Fibroblast of gingiva (primary cell): Measurements from ENCODE around the gene POLD1.
"Not testable (repeated sequence)": the region's sequence is repeated elsewhere in the genome, so short reads cannot be mapped to it uniquely, and the experiment has no call there.

Experiments used
- DNase-seq: peaks from one replicate; pipeline ENCODE4 v3.0.0-alpha.2; 2011; ENCODE audit warnings: low read depth

The POLD1 gene

DNA sequence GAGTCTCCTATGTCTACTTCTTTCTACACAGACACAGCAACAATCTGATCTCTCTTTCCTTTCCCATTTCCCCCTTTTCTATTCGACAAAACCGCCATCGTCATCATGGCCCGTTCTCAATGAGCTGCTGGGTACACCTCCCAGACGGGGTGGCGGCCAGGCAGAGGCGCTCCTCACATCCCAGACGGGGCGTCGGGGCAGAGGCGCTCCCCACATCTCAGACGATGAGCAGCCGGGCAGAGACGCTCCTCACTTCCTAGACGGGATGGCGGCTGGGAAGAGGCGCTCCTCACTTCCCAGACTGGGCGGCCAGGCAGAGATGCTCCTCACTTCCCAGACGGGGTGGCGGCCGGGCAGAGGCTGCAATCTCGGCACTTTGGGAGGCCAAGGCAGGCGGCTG is 6.8 kb downstream of the POLD1 start:
- not testable (repeated sequence) for DNase-seq

GRCh38 chr19:50392759-50393158 is 8.6 kb downstream of the POLD1 start:
- DNase-seq: no peak

GRCh38 chr19:50393589-50393988 is 9.4 kb downstream of the POLD1 start:
- DNase-seq: no peak

DNA sequence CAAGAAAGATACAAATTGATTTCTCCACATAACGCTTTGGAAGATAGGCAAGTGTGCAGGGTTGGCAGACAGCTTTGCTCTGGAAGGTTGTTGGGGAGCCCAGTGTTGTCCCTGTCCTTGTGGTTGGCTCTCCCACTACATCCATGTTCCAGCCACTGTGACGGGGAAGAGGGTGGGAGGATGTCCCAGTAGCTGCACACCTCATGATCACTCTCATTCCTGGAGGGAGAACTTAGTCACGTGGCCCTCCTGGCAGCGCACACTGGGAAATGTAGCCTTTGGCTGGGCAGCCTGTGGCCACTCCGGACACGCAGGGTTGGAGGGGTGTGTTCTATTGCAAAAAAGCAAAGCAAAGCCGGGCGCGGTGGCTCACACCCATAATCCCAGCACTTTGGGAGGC is 9.9 kb downstream of the POLD1 start:
- no peak for DNase-seq

- DNase-seq: no peak
Observed at GRCh38 chr19:50398675-50399367, 14.7 kb downstream of the POLD1 start.

DNA sequence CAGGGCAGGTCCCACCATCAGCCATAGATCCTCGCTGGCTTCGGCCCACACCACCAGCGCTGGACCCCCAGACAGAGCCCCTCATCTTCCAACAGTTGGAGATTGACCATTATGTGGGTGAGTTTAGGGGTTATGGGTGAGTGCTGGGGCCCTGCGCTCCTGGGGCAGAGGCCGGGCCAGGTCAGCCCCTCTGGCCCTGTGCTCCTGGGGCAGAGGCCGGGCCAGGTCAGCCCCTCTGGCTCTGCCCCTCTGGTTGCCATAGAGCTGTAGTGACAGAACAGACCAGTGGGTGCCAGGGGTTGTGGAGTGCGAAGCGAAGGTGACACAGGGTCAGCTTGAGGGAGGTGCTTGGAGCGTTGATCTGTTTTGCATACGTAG is 15.2 kb downstream of the POLD1 start:
- DNase-seq: no peak

DNA sequence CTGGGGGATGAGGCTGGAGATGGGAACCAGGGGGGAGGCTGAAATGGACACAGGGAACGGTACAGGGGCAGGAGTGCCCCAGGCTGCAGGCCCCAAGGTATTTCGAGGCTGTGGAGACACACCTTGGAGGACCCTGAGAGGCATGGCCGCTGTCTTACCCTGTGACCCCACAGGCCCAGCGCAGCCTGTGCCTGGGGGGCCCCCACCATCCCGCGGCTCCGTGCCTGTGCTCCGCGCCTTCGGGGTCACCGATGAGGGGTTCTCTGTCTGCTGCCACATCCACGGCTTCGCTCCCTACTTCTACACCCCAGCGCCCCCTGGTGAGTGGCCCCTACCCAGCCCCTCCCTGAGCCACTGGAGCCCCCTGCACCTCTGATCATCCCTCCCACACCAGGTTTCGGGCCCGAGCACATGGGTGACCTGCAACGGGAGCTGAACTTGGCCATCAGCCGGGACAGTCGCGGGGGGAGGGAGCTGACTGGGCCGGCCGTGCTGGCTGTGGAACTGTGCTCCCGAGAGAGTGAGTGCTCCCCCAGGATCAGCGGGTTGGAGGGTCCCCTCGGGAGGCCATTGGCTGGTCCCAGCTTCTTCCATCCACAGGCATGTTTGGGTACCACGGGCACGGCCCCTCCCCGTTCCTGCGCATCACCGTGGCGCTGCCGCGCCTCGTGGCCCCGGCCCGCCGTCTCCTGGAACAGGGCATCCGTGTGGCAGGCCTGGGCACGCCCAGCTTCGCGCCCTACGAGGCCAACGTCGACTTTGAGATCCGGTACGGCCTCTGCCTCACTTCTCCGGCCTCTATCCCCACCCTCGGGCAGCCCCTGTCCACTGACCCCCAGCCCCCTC is 17.7 kb downstream of the POLD1 start:
- no peak for DNase-seq

DNA sequence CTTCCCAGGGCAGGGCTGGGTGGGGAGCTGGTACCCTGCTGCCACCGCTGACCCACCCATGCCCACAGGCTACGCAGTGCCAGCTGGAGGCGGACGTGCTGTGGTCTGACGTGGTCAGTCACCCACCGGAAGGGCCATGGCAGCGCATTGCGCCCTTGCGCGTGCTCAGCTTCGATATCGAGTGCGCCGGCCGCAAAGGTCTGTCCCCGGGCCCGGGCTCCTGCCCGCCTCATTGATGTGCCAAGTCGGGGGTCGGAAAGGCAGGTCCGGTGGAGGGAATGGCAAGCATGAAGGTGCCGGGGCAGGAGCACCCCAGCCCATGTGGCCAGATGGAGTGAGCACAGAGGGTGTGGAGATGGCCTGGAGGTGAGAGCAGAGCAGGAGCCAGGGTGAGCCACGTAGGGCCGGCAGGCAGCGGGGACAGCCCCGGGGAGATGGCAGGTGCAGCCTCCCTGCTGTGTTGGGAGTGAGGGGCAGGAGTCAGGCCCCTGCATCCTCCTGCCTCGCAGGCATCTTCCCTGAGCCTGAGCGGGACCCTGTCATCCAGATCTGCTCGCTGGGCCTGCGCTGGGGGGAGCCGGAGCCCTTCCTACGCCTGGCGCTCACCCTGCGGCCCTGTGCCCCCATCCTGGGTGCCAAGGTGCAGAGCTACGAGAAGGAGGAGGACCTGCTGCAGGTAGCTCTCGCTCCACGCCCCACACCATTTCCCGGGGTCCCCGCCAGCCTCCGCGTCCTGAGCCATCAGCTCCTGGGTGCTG is 18.6 kb downstream of the POLD1 start:
- no peak for DNase-seq

DNA sequence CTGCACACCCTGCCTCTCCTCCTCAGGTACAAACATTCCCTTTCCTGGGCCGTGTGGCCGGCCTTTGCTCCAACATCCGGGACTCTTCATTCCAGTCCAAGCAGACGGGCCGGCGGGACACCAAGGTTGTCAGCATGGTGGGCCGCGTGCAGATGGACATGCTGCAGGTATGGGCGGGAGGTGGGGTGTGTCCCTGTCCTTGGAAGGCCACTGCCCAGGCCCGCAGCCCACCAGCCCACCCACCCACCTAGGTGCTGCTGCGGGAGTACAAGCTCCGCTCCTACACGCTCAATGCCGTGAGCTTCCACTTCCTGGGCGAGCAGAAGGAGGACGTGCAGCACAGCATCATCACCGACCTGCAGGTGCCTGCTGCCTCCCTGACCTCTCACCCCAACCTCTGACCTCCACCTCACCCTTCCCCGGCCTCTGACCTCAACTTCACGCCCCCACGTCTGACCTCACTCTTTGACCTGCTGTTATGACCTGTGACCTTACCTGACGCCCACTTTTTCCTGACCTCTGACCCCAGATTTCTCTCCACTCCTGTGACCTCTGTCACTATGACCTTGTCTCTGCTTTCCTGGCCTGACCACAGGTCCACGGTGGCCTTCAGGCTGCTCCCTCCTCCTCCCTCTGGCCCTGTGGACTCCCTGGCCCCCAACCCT is 22.1 kb downstream of the POLD1 start:
- DNase-seq: no peak

- DNase-seq: no peak
Observed at GRCh38 chr19:50406829-50407228, 22.7 kb downstream of the POLD1 start.

GRCh38 chr19:50409347-50409746 is 25.2 kb downstream of the POLD1 start:
- DNase-seq: no peak

DNA sequence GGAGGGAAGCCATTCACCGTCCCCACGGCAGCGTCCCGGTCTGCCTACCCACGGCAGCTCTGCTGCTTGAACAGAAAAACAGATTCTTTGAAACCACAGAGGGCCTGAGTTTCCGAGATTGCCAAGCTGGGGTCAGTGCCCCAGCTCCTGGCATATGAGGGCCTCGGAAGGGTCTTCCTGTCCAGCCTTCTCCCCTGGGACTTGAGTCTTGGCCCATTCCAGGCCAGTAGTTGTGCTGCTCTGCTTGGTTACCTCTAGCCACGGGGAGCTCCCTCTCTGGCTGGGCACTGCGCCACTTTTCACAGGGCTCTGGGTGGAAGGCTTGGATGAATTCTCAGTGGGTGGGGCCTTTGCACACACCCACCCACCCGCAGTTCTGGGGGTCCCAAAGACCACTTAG is 26.0 kb downstream of the POLD1 start:
- DNase-seq: no peak

DNA sequence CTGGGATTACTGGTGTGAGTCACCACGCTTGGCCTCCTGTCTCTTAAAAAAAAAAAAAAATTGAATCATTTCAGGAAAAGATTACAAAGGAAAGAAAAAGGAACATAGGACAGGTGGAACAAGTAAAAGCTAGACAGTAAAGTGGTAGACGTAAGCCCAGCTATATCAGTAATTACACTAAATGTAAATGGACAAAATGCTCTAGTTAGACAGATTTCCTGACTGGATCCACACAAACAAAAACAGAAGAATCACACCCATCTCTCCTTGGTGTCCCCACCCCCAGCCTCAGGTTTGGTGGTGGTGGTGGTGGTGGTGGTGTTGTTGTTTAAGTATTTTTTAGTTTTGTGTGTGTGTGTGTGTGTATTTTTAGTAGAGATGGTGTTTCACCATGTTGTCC is 28.3 kb downstream of the POLD1 start:
- DNase-seq: no peak

DNA sequence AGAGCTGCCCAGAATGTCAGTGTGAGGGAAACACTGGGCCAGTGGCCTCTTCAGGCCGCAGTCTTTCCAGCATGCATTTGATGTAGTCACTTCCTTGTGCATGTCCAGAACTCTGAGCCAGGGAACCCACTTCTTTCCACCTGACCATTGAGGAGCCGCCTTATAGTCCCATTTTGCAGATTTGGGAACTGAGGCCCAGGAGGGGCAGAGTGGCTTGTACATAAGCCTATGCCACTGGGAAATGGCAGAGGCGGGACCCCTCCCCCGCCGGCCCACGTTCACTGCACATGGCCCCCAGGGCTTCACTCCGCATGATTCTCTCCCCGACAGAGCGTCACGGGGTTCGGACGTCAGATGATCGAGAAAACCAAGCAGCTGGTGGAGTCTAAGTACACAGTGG is 28.9 kb downstream of the POLD1 start:
- DNase-seq: no peak

GRCh38 chr19:50413531-50413930 is 29.4 kb downstream of the POLD1 start:
- DNase-seq: no peak

DNA sequence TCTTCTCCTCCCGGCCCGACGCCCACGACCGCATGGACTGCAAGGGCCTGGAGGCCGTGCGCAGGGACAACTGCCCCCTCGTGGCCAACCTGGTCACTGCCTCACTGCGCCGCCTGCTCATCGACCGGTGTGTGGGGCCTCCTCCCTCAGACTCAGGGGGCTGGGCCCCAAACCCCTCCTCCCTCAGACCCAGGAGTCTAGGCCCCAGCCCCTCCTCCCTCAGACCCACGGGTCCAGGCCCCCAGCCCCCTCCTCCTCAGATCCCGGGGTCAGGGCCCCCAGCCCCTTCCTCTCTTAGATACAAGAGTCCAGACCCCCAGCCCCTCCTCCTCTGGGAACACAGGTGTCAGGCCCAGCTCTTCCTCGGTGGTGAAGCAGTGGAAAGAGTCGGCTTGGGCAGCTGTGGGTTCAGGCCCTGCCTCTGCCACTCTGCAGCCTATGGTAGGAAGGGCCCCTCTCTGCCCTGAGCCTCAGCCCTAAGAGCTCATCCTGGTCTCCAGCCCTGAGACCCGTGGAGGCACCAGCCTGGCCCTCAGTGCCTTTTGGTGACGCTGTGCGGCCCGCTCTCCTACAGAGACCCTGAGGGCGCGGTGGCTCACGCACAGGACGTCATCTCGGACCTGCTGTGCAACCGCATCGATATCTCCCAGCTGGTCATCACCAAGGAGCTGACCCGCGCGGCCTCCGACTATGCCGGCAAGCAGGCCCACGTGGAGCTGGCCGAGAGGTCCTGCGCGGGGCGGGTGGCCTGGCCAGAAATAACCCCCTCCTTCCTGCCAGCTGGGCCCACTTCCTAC is 30.9 kb downstream of the POLD1 start:
- peak; percentile 47 for DNase-seq

DNA sequence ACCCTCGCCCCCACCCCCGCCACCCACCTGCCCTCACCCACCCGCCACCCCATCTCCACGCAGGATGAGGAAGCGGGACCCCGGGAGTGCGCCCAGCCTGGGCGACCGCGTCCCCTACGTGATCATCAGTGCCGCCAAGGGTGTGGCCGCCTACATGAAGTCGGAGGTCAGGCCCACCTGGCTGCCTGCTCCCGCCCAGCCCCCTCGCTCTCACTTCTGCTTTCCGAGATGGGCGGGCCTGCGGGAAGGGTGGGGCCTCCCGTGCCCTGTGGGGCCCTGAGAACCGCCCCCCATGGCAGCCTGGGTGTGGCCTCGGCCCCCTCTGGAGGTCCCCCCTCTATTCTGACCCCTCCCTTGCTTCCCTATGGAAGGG is 31.5 kb downstream of the POLD1 start:
- DNase-seq: no peak

DNA sequence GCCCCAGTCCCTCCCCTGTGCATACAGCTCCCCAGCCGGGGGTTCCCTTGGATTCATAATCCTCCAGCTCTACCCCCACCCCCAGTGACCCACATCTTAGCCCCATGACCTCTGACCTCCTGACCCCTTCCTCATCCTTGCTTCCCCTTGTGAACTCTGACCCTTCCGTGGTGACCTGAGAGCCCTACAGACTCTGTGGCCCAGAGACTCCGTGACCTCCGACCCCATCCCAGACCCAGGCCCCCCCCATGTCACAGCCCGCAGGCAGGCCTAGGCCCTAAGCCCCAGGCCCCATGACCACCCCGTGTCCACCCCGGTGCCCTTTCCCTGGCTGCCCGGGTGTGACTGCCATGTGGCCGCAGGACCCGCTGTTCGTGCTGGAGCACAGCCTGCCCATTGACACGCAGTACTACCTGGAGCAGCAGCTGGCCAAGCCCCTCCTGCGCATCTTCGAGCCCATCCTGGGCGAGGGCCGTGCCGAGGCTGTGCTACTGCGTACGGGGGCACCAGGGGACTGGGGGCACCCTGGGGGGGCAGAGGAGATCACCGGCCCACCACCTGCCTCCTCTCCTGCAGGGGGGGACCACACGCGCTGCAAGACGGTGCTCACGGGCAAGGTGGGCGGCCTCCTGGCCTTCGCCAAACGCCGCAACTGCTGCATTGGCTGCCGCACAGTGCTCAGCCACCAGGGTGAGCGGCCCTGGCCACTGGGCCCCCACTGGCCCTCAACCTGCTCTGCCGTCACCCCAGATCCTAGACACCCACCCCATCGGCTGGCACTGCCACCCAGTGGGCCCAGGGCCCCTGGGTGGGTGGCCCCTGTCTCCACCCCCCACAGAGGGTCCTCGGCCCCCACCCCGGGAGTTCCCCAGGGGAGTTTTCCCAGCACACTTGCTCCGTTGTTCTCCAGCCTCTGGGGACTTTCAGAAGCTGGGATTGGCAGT is 32.2 kb downstream of the POLD1 start:
- DNase-seq: no peak

GRCh38 chr19:50417111-50418081 is 33.2 kb downstream of the POLD1 start:
- no peak for DNase-seq
